GM12878 (cell line): ENCODE measurements around the gene CLDN9.

Experiments used
- CEBPB ChIP-seq, 2 experiments: fragments of 150-350 bp in 1 of 2; IDR thresholded peaks; 2 replicates each; pipeline ENCODE4 v1.6.1; 2012 to 2014; ENCODE audit warnings: low read depth in 2 of 2, low read length in 2 of 2, borderline replicate concordance in 1 of 2, inconsistent platforms in 1 of 2
- EP300 ChIP-seq, 2 experiments: fragments of 150-350 bp in 1 of 2; IDR thresholded peaks; 2 replicates each; pipeline ENCODE4 v1.6.1; 2011 to 2012; ENCODE audit warnings: low read depth in 2 of 2, low read length in 2 of 2, borderline replicate concordance in 1 of 2, improper control_type of control experiment in 1 of 2, inconsistent platforms in 1 of 2; ENCODE audit not compliant: control insufficient read depth in 1 of 2
- POLR2AphosphoS5 ChIP-seq: IDR thresholded peaks from 2 replicates; pipeline ENCODE4 v1.6.1; 2011; ENCODE audit warnings: mild to moderate bottlenecking, low read length, inconsistent platforms
- RB1 ChIP-seq: fragments of 450-650 bp; formaldehyde crosslinking; IDR thresholded peaks from 2 replicates; pipeline ENCODE4 v1.6.1; 2017; ENCODE audit warnings: mild to moderate bottlenecking, borderline replicate concordance
- TCF3 ChIP-seq: IDR thresholded peaks from 2 replicates; pipeline ENCODE4 v1.6.1; 2012; ENCODE audit warnings: low read depth, mild to moderate bottlenecking, low read length, borderline replicate concordance; ENCODE audit not compliant: insufficient read depth
- TF ChIP-seq, protein P1 (sequence below): IDR thresholded peaks from 2 replicates; pipeline ENCODE4 v1.6.1; 2011; ENCODE audit warnings: low read depth, mild to moderate bottlenecking, low read length, moderate library complexity, borderline replicate concordance; ENCODE audit errors: extremely low read depth
- TF ChIP-seq, protein P2 (sequence below), 3 experiments: IDR thresholded peaks in 2 of 3; conservative IDR thresholded peaks in 1 of 3; 2 replicates each; pipeline ENCODE4 v1.5.1; 2011; ENCODE audit warnings: low read depth in 3 of 3, low read length in 3 of 3, mild to moderate bottlenecking in 3 of 3, control low read depth in 2 of 3, moderate library complexity in 2 of 3, inconsistent platforms in 1 of 3, mixed read lengths in 1 of 3; ENCODE audit not compliant: control insufficient read depth in 2 of 3, insufficient read depth in 1 of 3; ENCODE audit errors: extremely low read depth in 1 of 3

DNA sequence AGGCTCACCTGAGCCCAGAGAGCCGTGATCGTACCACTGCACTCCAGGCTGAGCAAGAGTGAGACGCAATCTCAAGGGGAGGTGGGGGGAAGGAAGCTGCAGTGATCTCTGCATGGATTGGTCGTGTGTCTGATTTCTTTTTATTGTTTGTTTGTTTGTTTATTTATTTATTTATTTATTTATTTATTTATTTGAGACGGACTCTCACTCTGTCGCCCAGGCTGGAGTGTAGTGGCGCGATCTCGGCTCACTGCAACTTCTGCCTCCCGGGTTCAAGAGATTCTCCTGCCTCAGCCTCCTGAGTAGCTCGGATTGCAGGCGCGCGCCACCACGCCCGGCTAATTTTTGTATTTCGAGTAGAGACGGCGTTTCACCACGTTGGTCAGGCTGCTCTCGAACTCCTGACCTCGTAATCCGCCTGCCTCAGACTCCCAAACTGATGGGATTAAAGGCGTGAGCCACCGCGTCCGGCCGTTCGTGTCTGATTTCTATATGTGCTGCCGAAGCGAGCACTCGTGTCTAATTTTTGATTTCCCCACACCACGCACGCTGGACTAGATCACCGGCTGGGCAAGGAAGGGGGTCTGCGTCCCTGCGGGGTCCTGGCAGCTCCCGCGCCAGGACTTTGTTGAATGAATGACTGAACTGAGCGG, 7.0 kb downstream of the CLDN9 start:
- TF ChIP-seq EP300 (IDR thresholded peaks at IDR 0.05; ENCODE audit: borderline replicate concordance in 1 of 2, control insufficient read depth in 1 of 2, low read depth in 2 of 2, low read length in 2 of 2), result no peak
- no peak for TF ChIP-seq CEBPB (IDR thresholded peaks at IDR 0.05; ENCODE audit: borderline replicate concordance in 1 of 2, low read depth in 2 of 2, low read length in 2 of 2)
- TF ChIP-seq, protein P1, sequence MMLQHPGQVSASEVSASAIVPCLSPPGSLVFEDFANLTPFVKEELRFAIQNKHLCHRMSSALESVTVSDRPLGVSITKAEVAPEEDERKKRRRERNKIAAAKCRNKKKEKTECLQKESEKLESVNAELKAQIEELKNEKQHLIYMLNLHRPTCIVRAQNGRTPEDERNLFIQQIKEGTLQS, result no peak
- no peak for TF ChIP-seq POLR2AphosphoS5
- TF ChIP-seq, protein P2, sequence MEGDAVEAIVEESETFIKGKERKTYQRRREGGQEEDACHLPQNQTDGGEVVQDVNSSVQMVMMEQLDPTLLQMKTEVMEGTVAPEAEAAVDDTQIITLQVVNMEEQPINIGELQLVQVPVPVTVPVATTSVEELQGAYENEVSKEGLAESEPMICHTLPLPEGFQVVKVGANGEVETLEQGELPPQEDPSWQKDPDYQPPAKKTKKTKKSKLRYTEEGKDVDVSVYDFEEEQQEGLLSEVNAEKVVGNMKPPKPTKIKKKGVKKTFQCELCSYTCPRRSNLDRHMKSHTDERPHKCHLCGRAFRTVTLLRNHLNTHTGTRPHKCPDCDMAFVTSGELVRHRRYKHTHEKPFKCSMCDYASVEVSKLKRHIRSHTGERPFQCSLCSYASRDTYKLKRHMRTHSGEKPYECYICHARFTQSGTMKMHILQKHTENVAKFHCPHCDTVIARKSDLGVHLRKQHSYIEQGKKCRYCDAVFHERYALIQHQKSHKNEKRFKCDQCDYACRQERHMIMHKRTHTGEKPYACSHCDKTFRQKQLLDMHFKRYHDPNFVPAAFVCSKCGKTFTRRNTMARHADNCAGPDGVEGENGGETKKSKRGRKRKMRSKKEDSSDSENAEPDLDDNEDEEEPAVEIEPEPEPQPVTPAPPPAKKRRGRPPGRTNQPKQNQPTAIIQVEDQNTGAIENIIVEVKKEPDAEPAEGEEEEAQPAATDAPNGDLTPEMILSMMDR (IDR thresholded peaks at IDR 0.05 in 2 of 3, conservative IDR thresholded peaks at IDR 0.05 in 1 of 3; ENCODE audit: control insufficient read depth in 2 of 3, extremely low read depth in 1 of 3, insufficient read depth in 1 of 3, low read depth in 3 of 3, low read length in 3 of 3), result no peak
- TF ChIP-seq TCF3, result no peak
- TF ChIP-seq RB1, result no peak; the same call in 1 of the 2 replicates
